NCI-H345 (cell line): ENCODE data around the gene KRT33B.

Experiments used
- DNase-seq: peaks from one replicate; lab custom pipeline; 2025; lab: John Stamatoyannopoulos, UW

Gene KRT33B

GRCh38 chr17:41324180-41325075, 45.2 kb downstream of the KRT33B start:
- DNase-seq, result peak; percentile 4

- no peak for DNase-seq
Measured at GRCh38 chr17:41322903-41323895, 46.4 kb downstream of the KRT33B start.

GRCh38 chr17:41322094-41322902, 47.3 kb downstream of the KRT33B start:
- peak; percentile 47 for DNase-seq

GRCh38 chr17:41318231-41318630, 51.4 kb downstream of the KRT33B start:
- no peak for DNase-seq

- no peak for DNase-seq
Measured at GRCh38 chr17:41315814-41316445, 53.7 kb downstream of the KRT33B start.

- no peak for DNase-seq
Measured at GRCh38 chr17:41315204-41315794, 54.3 kb downstream of the KRT33B start, which contains the start of gene KRTAP17-1. Gene KRTAP17-1 (minus strand): TSS chr17:41315710. CDS start chr17:41315650, 60 bp downstream.
